ENCODE data around the gene C17orf67. TPM values are rescaled to one million over a fixed set of nuclear protein-coding genes. Genes with fewer than 3 reads are reported as not detected.

C17orf67 gene
- total and polyA plus RNA-seq, 2 of the 8 experiments (the other 6 are each of a cell fraction or from before 2014, with no cell fraction given): 0.67 to 2.2 TPM

- TF ChIP-seq ATF2 (IDR thresholded peaks at IDR 0.05; ENCODE audit: low read length): no peak
- no peak for TF ChIP-seq SIX5 (IDR thresholded peaks at IDR 0.05; ENCODE audit: low read depth, low read length)
- no peak for TF ChIP-seq ZNF274 (IDR thresholded peaks at IDR 0.05; ENCODE audit: borderline replicate concordance, extremely low read depth, low read length)
- TF ChIP-seq EGR1 (IDR thresholded peaks at IDR 0.05; ENCODE audit: borderline replicate concordance, low read depth, low read length): no peak
- no peak for TF ChIP-seq POLR2AphosphoS5 (IDR thresholded peaks at IDR 0.05; ENCODE audit: low read depth, low read length)
- 0 out of 2 replicates have a peak, but pooled peaks have one; percentile 14 for TF ChIP-seq JUND (IDR thresholded peaks at IDR 0.05; ENCODE audit: low read length)
- no peak for TF ChIP-seq CHD7 (IDR thresholded peaks at IDR 0.05; ENCODE audit: insufficient replicate concordance, low read length)
- peak; percentile 90 to 93 for TF ChIP-seq RAD21 (IDR thresholded peaks at IDR 0.05 in 1 of 2, conservative IDR thresholded peaks at IDR 0.05 in 1 of 2; ENCODE audit: low read depth in 2 of 2, low read length in 2 of 2)
These were observed 53.6 kb downstream of the C17orf67 start (continued) for GRCh38 chr17:56779898-56780777.

Measured in H1 (cell line).